Cardiac ventricle fibroblast (primary cell): ENCODE results near the gene XPNPEP2. TPM values are rescaled to one million over a fixed set of nuclear protein-coding genes. Genes with fewer than 3 reads are reported as not detected.

Source experiments
- total RNA-seq: library from RNA; depleted of rRNA; stranded (reverse); fragments of >200 nt; gene quantifications from 2 replicates; pipeline ENCODE4 v1.2.3, GENCODE V29; 2015

XPNPEP2 gene
- 81.5 and 86.4 TPM in 2 replicates for total RNA-seq

GRCh38 chrX:129738466-129739308 lies at the start of gene XPNPEP2:
TSS of gene XPNPEP2 (plus strand) at chrX:129738979. CDS start at chrX:129739214, 235 bp downstream.

GRCh38 chrX:129779747-129780146 lies 41.0 kb downstream of the XPNPEP2 start, which contains the start of gene SASH3:
TSS of gene SASH3 (plus strand) at chrX:129779949. CDS start at chrX:129780098, 149 bp downstream.

Other genes with a start within 250 kb of the XPNPEP2 start
- gene SMARCA1, start 215.5 kb upstream of the XPNPEP2 start, total RNA-seq = 42.6 and 55.9 TPM in 2 replicates
- 12.8 and 13.5 TPM in 2 replicates for gene OCRL, start 198.7 kb upstream of the XPNPEP2 start, total RNA-seq
- 29.8 and 35.0 TPM in 2 replicates for gene APLN, start 84.0 kb upstream of the XPNPEP2 start, total RNA-seq
- gene SASH3, start 41.0 kb downstream of the XPNPEP2 start, total RNA-seq = not detected in 2 replicates
- gene ZDHHC9, start 104.9 kb downstream of the XPNPEP2 start, total RNA-seq = 46.4 and 52.7 TPM in 2 replicates
- gene UTP14A, start 167.2 kb downstream of the XPNPEP2 start, total RNA-seq = 17.9 and 20.6 TPM in 2 replicates
- gene BCORL1, start 243.7 kb downstream of the XPNPEP2 start, total RNA-seq = 6.3 and 8.4 TPM in 2 replicates